Measurements from ENCODE around the gene TNFRSF19.
"Not testable (repeated sequence)": the region's sequence is repeated elsewhere in the genome, so short reads cannot be mapped to it uniquely, and the experiment has no call there.

The TNFRSF19 gene

GRCh38 chr13:23658929-23659541 lies 88.8 kb downstream of the TNFRSF19 start:
- DNase-seq, result no peak

- DNase-seq, result no peak
These were observed 90.0 kb downstream of the TNFRSF19 start for GRCh38 chr13:23660249-23660648.

GRCh38 chr13:23666582-23666981 lies 96.4 kb downstream of the TNFRSF19 start:
- no peak for DNase-seq

- no peak for DNase-seq
These were observed 97.5 kb downstream of the TNFRSF19 start for GRCh38 chr13:23667750-23668149.

GRCh38 chr13:23668562-23668961 lies 98.3 kb downstream of the TNFRSF19 start:
- DNase-seq, result no peak

- DNase-seq, result no peak
These were observed 100.6 kb downstream of the TNFRSF19 start for GRCh38 chr13:23670793-23671192.

GRCh38 chr13:23671377-23671776 lies 101.2 kb downstream of the TNFRSF19 start:
- DNase-seq, result no peak

- no peak for DNase-seq
These were observed 101.7 kb downstream of the TNFRSF19 start for GRCh38 chr13:23671897-23672296.

GRCh38 chr13:23672616-23673015 lies 102.4 kb downstream of the TNFRSF19 start:
- DNase-seq, result no peak

- DNase-seq, result no peak
These were observed 103.1 kb downstream of the TNFRSF19 start for GRCh38 chr13:23673354-23673753.

GRCh38 chr13:23673867-23674605 lies 103.8 kb downstream of the TNFRSF19 start:
- DNase-seq, result no peak

- DNase-seq, result no peak
These were observed 104.8 kb downstream of the TNFRSF19 start for GRCh38 chr13:23674795-23675640.

- not testable (repeated sequence) for DNase-seq
These were observed 107.6 kb downstream of the TNFRSF19 start for GRCh38 chr13:23677679-23678288.

- DNase-seq, result no peak
These were observed 108.6 kb downstream of the TNFRSF19 start for GRCh38 chr13:23678795-23679194.

GRCh38 chr13:23679220-23679619 lies 109.0 kb downstream of the TNFRSF19 start:
- no peak for DNase-seq

GRCh38 chr13:23680845-23681669 lies 110.8 kb downstream of the TNFRSF19 start:
- no peak for DNase-seq

- no peak for DNase-seq
These were observed 112.9 kb downstream of the TNFRSF19 start for GRCh38 chr13:23683084-23683483.

GRCh38 chr13:23684647-23685046 lies 114.4 kb downstream of the TNFRSF19 start:
- DNase-seq, result no peak

GRCh38 chr13:23685416-23685815 lies 115.2 kb downstream of the TNFRSF19 start:
- DNase-seq, result no peak

GRCh38 chr13:23686948-23687347 lies 116.7 kb downstream of the TNFRSF19 start:
- no peak for DNase-seq

- no peak for DNase-seq
These were observed 117.4 kb downstream of the TNFRSF19 start for GRCh38 chr13:23687614-23688013.

GRCh38 chr13:23688336-23688735 lies 118.1 kb downstream of the TNFRSF19 start:
- DNase-seq, result no peak

All from CD4-positive, alpha-beta T cell treated with Interleukin-4 for 1 hour (primary cell).